Stimulated activated CD4-positive, alpha-beta T cell treated with anti-CD3 and anti-CD28 coated beads, Interleukin-15, amount 100 ng/mL, for 24 hours (primary cell): ENCODE results near the gene ACCSL.

Experiments
- DNase-seq: peaks from one replicate; pipeline ENCODE4 v3.0.0-alpha.2; 2020

Gene ACCSL

DNA sequence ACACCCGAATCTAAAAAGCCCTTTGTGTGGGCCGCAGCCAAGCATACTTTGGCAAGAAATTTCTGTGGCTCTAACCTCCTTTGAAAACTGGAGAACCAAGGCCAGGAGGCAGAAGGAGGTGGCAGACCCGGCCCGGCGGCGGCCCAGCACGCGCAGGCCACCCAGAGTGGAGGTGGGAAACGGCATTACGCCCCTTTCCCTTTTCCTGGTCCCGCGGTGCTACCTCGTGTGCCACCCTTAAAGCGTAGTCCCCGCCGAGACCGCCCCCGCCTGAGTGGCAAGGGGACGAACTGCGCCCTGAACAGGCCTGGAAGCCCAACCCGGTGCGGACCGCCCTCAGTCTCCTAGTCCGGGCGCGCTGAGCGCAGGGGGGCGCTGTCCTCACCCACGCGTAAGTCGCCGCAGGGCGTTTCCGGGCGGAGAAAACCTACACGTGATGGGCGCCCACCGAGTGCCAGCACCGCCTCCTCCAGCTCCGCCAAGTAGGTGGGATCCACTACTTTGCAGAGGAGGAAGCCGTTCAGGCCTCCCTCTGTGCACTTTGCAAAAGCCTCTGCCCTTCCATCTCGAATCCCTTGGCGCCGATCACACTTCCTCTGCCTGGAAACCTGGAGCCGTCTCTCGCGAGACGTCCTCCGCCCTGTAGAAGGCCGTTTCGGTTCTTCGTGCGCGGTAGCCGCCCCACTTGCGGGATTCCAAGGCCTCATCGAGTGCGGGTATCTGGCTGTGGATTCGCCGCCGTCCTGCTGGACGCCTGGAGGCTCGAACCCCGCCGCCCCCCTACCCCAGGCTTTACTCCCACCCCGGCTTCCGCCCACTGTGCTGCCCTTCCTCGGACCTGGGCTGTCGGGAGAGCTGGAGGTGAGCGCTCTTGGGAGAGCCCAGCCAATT, 18.3 kb downstream of the ACCSL start, which contains the start of gene ACCS:
TSS of gene ACCS (plus strand) at position 430 of the 891 bp plus-strand sequence. CDS start 1,358 bp downstream, outside the sequence.
- peak; percentile 91 for DNase-seq

DNA sequence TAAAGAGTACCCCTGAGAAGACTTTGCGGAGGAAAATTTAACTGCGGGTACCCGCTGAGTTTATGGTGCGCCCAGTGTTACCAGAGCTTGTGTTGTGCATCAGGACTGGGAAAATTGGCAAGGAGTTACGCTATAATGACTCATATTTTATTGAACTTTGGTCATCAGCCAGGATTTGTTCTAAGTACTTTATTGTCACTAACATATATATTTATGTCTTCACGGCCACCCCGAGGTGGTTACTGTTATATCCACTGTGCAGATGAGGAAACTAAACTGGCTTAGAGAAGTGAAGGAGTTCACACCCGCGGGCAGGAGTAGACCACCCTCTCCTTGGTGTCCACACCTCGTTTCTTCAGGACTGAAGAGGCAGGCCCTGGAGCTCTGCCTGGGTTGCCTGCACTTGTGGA, 19.0 kb downstream of the ACCSL start:
- no peak for DNase-seq

DNA sequence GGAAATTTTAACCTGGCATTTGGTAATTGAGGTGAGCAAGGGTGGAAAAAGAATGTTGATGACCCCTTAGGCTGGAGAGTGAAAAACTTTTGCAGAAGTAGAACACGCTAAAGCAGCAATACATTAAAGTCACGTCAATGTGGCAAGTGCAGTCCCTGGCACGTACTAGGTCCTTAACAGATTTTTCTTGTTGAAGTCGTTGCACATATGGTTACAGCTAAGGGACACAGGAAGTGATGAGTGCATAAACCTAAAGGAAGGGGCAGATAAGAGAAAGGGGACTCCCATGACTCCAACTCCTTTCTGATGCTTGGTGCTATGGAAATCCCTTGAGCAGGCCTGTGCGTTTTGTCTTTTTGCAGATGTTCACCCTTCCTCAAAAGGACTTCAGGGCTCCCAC, 19.5 kb downstream of the ACCSL start:
- DNase-seq: no peak

DNA sequence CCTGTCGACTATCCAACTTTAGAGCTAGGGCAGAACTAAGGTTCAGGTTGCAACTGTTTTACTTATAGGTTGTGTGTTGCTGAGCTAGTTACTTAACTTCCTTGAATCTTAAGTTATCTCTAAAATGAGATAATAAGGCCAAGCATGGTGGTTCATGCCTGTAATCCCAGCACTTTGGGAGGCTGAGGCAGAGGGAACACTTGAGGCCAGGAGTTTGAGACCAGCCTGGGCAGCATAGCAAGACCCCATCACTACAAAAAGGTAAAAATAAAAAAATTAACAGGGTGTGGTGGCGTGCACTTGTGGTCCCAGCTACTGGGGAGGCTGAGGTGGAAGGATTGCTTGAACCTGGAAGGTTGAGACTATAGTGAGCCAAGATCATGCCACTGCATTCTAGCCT, 20.4 kb downstream of the ACCSL start:
- DNase-seq: no peak

DNA sequence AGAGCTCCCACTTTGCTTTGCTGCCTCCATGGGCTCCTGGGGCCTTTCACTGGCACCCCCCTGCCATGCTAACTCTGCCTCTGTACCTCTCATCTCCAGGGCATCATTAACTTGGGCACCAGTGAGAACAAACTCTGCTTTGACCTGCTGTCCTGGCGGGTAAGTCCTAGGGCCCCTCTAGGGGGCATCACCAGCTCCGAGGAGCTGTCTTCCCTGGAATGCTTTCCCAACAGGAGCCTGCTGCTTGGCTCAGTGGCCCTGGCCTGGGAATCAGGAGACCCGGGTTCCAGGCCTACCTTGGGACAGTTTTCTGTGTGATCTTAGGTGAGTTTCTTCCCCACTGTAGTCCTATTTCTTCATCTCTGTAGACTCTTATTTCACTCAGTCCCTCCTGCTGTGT, 23.4 kb downstream of the ACCSL start:
- no peak for DNase-seq

DNA sequence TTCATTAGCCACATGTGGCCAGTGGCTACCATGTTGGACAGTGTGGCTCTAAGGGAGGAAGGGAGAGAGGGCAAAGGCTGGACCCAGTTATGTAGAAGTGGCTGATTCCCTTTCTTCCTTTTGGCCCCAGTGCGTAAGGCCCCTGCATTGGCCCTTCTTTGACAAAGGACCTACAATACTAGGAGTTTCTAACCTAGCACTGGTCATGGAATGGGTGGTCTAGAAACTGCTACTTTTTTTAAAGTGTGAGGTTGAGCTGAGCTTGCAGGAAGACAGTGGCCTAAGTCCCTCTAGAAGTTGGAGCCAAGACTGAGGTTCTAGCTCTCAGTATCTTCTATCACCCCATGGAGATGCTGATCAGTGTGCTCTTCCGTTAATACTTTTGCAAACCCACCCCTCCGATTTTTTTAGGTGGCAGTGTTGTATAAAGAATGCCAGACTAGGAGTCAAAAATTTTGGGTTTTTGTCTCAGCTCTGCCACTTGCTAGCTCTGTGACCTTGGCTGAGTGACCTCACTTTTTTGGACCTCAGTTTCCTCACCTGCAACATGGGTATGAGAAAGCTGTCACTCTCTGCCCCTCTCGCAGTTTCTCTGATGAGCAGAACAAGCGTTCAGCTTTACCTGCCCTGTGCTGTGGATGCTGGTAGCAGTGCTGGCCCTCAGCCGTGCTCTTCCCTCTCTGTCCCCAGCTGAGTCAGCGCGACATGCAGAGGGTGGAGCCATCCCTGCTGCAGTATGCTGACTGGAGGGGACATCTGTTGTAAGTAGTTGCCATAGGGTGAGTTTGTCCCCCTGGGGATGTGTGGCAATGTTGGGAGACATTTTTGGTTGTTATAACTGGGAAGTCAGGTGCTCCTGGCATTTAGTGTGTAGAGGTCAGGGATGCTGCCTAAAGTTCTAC, 25.2 kb downstream of the ACCSL start:
- no peak for DNase-seq

DNA sequence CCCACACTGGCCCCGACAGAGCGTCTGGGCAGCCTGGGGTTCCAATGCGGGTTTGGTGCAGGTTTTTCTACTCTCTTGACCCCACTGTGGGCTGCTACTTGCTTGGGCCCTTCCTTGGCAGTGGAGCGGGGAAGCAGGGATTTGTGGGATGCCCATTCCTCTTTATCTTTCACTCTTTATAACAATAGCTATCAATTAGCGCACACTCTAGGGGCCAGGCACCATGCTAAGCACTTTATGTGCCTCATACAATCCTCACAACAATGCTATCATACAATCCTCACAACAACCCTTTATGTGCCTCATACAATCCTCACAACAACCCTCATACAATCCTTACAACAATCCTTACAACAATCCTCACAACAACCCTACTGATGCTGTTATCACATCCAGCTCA, 31.0 kb downstream of the ACCSL start:
- DNase-seq: no peak

DNA sequence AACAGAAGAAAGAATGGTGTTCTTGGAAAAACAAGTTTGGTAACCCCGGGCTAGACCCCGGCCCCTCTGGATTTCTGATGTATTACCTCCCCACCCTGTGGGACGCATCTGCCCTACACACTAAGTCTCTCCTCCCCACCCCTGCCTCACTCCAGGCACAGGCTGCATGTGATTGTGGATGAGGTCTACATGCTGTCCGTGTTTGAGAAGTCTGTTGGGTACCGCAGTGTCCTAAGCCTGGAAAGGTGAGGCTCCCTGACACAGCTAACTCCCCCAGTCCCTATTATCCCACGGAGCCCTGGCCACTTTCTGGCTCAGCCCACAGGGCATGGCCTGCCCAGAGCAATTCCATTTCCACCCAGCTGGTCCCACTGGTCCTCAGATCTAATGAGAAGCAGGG, 31.6 kb downstream of the ACCSL start:
- no peak for DNase-seq

DNA sequence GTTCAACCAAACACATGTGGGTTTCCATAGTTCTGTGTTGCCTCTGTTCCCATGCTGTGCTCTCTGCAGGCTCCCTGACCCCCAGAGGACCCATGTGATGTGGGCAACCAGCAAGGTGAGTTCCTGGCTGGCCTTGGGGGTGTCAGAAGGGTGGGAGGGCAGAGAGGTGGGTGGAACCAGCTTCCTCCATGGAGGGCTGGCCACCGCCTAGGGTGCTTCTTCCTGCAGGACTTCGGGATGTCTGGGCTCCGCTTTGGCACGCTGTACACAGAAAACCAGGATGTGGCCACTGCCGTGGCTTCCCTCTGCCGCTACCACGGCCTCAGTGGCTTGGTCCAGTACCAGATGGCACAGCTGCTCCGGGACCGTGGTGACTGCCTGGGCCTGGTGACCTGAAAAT, 33.2 kb downstream of the ACCSL start:
- DNase-seq: no peak

DNA sequence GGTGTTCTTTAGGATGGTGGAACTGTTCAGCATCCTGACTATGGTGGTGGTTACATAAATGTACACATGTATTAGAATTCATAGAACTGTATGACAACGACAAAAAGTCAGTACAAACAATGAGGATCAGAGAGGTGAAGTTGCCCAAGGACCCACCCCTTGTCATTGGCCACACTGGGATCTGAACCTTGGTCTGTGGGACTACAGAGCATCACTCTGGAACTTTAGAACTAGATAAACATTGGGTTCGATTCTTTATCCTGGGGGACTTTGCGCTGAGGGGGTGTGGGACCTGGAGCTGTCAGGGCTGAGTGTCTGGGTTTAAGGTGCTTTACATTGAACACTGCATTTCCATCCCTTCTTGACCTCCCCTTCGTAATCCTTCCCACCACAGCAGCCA, 34.9 kb downstream of the ACCSL start:
- no peak for DNase-seq

DNA sequence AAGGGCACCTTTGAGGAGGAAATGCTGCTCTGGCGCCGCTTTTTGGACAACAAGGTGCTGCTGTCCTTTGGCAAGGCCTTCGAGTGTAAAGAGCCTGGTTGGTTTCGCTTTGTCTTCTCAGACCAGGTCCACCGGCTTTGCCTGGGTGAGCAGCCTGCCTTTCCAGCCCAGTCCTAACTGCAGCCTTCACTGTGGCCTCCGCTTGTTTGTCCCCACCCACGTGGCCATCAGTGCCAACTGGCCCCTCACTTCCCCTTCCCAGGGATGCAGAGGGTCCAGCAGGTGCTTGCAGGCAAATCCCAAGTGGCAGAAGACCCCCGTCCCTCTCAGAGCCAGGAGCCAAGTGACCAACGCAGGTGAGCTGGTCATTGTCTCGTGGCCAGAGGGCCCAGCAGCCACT, 35.7 kb downstream of the ACCSL start:
- DNase-seq: no peak

DNA sequence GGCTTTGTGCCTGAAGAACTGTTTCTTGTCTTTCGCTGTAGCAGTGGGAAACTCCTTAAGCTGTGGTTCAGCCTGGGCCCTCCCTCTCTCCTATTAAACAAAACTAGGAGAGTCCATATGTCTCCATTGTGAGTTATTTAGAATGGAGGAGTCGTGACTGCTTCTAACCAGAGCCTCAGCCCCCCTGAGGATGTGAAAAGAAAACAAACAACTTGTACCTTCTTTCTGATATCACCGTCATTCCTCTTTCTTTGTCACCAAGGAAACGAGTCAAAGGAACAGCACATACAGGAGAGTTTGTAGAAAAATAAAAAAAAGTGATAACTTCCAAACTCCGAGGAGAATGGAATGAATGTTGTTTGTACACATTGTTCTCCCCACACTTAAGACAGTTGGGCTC, 36.1 kb downstream of the ACCSL start:
- no peak for DNase-seq

DNA sequence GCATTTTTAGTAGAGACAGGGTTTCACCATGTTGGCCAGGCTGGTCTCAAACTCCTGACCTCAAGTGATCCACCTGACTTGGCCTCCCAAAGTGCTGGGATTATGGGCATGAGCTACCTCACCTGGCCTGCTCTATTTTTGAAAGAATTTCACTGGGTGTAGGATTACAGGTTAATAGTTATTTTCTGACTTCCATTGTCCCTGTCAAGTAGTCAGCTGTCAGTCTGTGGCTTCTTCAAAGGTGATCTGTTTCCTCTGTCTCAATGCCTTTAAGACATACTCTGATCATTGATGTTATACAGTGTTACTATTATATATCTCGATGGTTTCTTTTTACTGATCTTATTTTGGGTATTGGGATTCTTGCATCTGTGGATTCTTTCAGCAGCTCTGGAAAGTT, 37.5 kb downstream of the ACCSL start:
- no peak for DNase-seq

DNA sequence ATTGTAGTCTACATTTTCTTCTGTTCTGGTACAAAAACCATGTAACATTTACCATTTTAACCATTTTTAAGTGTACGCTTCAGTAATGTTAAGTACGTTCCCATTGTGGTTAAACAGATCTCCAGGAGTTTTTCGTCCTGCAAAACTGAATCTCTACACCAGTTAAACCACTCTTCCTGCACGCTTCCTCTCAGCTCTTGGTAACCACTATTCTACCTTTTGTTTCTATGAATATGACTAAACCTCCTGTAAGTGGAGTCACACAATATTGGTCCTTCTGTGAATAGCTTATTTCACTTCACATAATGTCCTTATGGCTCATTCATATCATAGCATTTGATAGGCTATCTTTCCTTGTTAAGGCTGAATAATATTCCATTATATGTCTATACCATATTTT, 40.6 kb downstream of the ACCSL start:
- no peak for DNase-seq

DNA sequence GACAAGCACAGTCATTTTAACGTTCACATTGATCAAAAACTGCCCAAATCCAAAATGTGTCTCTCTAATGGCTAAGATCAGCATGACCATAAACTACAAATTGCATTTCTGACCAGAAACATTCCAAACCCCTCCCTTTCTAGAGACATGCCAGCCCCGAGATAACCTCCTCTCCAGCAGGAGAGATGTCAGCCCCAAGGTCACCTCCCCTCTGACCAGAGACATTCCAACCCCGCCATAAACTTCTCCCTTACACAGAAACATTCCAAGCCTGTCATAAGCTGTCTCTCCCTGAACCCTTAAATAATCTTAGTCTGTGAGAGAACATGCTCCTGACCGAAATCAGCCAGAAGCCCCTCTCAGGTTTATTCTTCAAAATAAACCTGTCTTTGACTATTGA, 41.1 kb downstream of the ACCSL start:
- no peak for DNase-seq

DNA sequence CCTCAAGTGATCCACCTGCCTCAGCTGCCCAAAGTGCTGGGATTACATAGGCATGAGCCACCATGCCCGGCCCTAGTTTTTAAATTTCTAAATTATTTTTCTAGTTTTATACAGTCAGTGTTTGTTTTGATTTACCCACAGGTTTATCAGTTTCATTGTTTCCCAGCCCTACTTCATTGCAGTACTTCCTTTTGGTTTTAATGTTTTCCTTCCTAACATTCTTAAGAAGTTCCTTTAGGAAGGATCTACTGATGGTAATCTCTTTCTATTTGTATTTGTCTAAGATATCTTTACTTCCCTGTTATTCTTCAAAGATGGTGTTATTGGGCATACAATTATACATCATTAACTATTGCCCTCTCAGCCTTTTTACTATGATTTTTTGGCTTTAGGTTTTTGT, 42.8 kb downstream of the ACCSL start:
- no peak for DNase-seq

DNA sequence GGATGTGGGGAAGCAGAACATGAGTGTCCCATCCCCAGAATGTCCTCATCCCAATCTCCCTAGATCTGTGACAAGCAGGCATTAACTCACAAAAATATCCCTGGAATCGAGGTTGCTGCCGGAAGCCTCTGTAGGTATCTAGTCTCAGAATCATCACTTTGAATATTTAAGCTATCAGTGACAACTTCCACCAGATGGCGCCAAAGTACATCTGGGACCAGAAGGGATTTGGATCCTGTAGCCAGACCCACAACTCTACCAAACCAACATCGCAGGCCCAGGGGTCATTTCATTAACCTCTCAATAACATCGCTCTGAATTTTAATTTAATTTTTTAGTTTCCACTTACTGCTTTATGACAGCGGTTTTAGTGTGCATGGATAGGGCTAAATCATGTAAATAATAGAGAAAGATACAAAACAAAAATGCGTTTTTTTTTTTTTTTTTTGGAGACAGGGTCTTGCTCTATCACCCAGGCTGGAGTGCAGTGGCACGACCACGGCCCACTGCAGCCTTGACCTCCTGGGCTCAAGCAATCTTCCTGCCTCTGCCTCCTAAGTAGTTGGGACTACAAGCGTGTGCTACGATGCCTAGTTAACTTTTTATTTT, 46.6 kb downstream of the ACCSL start:
- DNase-seq: peak; percentile 88

DNA sequence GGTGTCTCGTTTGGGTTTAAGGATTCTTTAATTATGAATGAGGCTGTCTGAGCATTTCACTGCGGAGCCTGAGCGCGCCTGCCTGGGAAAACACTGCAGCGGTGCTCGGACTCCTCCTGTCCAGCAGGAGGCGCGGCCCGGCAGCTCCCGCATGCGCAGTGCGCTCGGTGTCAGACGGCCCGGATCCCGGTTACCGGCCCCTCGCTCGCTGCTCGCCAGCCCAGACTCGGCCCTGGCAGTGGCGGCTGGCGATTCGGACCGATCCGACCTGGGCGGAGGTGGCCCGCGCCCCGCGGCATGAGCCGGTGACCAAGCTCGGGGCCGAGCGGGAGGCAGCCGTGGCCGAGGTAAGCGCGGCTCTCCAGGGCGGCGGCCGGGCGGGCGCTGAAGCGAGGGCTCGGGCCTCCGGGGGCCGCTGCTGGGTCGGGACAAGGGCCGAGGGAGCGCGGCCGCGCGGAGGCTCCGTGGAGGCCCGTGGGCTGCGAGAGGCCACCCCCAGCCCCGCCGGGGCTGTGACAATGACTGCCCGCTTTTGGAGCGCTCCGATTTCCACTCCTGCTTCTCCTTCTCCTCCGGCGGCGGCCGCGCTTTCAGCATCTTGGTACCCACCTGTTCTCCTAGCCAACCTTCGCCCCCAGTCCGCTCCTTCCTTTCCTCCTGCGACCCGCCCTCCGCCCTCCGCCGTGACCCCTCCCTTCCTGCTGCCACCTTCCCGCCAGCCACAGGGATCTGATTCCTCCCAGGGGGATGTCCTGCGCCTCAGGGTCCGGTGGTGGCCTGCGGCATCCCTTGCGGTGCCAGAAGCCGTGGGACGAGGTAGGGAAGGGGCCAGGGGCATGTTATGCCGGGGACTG, 48.0 kb downstream of the ACCSL start, which contains the start of gene EXT2:
TSS of gene EXT2 (plus strand) at position 173 of the 854 bp plus-strand sequence. CDS start 12,035 bp downstream, outside the sequence.
- peak; percentile 90 for DNase-seq

DNA sequence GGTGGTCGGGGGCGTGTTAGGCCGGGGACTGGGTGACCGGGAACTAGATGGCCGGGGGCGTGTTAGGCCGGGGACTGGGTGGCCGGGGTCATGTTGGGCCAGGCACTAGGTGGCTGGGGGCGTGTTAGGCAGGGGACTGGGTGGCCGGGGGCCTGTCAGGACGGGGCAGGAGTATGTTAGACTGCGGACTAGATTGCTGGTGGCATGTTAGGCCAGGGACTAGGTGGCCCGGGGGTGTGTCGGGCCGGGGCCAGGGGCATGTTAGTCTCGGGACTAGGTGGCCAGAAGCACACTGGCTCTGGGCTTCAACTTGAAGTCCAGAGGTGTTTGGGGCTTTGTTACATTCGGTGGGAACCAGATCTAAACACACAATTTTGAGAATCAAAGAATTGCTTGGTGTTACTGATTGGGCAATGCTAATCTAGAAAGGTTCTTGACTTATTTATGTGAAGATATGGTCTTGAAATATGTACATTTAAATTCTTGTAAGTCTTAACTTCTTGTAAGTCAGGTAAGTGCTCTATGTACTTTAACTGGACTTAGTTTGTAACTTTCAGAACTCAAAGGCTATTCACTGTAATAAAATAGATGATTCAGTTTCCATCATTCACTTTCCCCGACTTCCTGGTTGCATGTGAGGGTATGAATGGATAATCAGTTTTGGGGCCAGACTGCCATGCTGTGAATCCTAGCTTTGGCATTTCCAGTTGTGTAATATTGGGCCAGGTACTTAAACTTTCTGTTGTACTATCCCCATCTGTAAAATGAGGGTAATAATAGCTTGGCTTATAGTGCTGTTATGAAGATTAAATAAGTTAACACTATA, 48.8 kb downstream of the ACCSL start:
- no peak for DNase-seq

DNA sequence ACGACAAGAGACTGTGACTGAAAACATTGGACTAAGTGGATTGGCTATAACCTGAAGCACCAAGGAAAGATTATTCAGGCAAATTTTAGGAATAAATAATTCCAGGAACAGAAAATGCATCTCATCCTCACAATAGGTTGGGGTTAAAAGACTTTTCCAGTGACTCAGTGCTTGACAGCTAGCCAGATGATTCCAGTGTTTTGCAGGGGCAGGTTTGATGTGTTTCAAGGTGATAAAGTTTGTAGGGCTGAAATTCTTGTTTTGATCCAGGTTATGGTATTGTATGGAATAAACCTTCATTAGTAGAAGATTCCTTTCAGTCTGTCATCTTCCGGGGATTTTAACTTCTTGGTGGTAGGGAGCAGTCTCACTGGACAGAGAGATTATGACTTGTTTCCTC, 50.0 kb downstream of the ACCSL start:
- no peak for DNase-seq

DNA sequence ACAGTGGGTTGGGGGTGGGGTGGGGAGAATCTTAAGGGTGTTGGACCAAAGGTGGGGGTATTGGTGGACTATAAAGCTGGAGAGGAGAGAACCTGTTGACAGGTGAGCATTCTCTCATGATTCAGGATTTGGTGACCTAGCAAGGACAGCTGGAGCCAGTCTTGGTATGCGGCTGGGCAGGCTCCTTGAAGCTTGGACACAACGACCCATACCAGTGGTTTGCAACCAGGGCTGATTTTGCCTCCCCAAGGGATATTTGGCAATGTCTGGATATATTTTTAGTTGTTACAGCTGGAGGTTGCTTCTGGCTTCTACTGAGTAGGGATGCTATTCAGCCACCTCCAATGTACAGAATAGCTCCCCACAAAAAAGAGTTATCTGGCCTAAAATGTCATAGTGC, 53.3 kb downstream of the ACCSL start:
- no peak for DNase-seq
